ENCODE measurements around the gene HOXA6.

HOXA6 gene

GRCh38 chr7:27133409-27134231, 14.0 kb downstream of the HOXA6 start:
- DNase-seq = no peak

- no peak for DNase-seq
Observed at GRCh38 chr7:27132978-27133377, 14.6 kb downstream of the HOXA6 start.

DNA sequence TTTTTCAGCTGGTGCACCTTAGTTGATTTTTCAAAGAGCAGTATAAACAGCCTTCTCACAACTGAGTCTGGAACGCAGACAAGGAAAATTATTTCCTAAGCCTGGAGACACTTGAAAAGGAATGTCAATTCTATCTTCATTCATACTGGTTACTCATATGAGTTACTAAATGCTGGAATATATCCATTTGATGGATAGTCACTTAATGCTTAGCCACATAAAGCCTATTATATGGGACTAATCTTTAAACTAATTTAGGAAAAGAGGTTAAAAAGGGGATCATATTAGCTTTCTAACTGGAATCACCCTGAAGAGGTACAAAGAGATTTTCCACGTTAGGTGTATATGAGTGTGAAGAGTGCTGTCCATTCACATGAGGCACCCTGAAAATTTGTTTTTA, 15.4 kb downstream of the HOXA6 start:
- DNase-seq = no peak

DNA sequence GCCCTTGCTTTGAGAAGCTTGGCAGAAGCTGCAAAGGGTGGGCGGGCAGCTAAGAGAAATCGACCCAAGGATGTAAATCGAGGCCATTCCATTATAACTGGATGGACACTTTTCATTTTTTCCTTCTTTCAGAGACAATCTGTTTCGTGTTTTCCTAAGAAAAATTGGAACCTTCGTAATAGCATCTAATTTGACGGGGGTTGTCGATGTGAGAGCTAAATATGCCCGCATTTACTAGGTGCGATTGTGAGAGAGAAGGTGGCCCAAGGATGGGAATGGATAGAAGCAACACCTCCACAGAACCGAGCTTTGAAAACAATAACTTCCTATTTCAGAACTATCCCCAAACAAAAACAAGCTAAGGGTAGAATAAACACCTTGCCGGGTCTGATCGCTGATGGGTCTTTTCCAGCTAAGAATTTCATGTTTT, 16.2 kb downstream of the HOXA6 start:
- DNase-seq = no peak

GRCh38 chr7:27130540-27131389, 16.8 kb downstream of the HOXA6 start, which contains the start of gene HOXA4:
TSS of gene HOXA4 (minus strand) at chr7:27130757. CDS start at chr7:27130733, 24 bp downstream.
- peak; percentile 67 for DNase-seq

DNA sequence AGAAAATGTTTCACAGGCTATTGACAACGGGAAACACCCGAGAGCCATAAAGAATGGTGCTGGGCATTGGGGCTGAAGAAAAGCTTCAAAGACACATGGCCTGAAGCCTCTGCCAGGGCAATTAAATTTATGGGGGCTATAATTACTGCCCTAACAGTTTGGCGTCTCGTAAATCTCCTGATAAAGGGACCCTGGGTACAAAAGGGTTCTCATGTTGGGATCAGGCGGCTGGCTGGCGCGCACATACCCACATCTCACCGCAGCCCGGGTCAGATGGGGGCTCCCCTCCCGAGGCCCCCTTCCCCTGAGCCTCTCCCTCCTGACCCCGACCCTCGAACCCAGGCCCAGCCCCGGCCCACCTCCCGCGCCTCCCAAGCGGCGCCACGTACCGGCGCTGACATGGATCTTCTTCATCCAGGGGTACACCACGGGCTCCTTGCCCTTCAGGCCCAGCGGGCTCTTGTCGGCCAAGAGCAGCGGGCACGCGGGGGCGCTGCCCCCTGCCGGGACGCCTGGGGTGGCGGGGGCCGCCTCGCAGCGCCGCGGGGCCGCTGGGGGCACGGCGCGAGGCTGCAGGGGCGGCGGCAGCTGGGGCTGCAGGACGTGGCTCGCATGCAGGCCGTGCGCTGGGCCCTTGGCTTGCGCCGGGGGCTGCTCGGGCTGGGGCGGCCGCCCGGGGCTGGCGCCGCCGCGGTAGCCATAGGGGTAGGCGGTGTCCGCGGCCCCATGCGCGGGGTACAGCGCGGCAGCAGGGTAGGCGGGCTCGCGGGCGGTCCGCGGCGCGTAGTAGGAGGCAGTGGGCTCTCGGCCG, 17.6 kb downstream of the HOXA6 start:
- no peak for DNase-seq

DNA sequence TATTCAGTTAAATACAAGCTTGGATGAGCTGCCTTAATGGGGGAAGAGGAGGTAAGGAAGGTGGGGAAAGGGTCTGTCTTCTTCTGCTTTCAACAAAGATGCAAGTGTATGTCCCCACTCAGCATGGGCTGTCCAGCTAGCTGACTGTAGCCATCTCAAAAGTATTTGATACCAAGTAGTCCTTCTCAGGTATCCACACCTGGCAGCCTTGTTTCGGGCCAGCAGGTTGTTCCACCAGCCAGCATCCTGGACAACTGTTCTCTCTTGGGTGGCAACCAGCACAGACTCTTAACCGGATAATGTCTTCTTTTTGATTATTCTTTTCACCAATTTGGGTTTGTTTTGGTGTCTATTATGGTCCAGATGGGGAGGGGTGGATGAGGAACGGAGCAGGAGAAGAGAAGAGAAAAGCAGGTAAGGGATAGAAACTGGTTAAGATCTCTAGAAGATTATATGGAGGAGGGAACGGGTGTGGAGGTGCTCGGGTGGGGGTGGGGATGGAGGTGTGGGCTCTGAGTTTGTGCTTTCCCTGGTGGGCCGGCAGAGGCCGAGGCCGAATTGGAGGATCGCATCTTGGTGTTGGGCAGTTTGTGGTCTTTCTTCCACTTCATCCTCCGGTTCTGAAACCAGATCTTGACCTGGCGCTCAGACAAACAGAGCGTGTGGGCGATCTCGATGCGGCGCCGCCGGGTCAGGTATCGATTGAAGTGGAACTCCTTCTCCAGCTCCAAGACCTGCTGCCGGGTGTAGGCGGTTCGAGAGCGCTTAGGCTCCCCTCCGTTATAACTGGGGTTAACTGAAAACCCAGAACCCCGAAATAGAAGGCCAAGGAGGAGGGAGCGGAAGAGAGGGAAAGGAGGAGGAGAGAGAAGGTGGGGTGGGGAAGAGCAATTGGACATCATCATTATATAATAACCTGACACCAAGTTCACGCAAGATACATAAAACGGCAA, 18.5 kb downstream of the HOXA6 start:
- DNase-seq = no peak

GRCh38 chr7:27128034-27128433, 19.5 kb downstream of the HOXA6 start:
- no peak for DNase-seq

- DNase-seq = no peak
Observed at GRCh38 chr7:27126596-27127327, 20.8 kb downstream of the HOXA6 start.

GRCh38 chr7:27125986-27126394, 21.6 kb downstream of the HOXA6 start:
- no peak for DNase-seq

GRCh38 chr7:27124902-27125689, 22.5 kb downstream of the HOXA6 start:
- no peak for DNase-seq

DNA sequence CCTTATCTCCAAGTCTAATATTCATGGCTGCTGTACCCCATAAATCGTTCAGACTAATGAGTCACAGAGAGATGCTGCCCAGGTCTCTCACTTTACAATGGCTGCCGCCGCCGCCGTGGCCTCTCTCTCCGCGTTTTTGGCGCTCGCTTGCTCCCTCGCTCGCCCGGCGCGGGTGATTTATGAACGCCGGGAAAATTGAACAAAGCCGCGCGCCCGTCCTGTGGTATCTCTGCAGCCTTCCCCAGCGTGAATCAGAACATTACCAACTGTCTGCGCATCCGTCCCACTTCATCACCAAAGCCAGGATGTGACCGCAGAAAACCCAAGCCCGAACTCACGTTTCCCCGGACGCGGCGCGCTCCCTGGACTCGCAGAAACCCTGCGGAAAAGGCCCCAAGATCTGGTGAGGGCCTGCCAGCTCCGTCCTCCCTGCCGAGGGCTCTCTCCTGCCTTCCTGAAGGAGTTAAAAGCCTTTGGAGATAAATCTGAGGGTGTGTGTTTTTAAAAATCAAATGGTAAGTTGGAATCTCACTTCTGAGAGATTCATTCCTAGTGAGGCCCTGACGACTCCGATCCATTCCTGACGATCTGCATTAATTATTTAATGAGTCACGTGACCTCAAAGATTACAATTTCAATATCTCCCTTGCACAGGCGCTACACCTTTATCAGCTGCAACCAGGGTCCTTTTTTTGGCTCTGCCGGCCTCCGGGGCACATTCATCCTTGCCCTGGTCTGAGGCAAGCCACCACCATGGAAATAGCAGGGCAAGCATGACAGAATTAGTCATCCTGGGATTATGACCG, 23.3 kb downstream of the HOXA6 start:
- no peak for DNase-seq

DNA sequence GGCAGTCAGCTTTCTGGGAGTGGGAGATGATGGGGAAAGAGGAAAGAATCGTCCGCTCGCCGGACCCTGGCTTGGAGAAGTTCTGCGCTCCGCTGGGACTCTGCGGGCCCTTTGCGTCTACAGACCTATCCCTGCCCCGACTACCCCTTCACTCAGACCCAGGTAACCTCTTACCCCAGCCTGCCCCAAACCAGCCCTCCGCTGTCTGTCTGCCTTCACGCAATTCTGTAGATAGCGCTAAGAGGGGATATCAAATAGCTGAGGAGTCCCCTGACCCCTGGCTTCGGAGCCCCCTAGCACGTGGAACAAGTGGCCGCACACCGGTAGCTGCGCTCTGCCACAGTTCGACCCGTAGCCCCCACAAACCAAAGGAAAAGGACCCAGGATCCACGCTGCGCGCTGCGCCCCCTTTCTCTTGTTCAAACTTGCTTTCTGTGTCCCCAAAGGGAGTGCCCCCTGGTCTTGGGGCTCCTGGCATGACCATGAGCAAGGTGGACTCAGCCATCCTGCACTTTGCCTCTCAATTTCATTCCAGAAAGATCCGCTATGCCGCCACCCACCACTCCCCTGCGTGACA, 24.0 kb downstream of the HOXA6 start:
- DNase-seq = no peak

DNA sequence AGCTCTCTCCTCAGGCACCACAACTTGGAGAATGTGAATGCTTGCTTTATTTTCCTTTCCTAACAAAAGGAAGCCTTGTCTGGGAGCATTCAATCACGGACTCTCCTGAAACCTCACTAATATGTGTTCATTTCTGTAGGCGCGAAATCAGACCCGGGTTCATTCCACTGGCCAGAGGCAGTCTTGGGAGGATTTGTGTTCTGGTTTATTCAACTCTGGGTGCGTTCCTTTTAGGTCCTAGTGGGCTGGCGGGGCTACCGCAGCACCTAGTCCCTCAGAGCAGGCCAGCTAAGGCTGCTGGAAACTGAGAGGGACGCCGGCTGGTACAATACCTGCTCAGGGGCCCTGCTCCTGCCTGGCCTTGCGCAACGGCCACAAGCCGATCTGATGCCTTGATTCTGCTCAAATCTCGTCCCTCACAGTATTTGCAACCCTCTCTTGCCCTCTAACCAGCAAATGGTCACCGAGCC, 24.5 kb downstream of the HOXA6 start:
- no peak for DNase-seq

DNA sequence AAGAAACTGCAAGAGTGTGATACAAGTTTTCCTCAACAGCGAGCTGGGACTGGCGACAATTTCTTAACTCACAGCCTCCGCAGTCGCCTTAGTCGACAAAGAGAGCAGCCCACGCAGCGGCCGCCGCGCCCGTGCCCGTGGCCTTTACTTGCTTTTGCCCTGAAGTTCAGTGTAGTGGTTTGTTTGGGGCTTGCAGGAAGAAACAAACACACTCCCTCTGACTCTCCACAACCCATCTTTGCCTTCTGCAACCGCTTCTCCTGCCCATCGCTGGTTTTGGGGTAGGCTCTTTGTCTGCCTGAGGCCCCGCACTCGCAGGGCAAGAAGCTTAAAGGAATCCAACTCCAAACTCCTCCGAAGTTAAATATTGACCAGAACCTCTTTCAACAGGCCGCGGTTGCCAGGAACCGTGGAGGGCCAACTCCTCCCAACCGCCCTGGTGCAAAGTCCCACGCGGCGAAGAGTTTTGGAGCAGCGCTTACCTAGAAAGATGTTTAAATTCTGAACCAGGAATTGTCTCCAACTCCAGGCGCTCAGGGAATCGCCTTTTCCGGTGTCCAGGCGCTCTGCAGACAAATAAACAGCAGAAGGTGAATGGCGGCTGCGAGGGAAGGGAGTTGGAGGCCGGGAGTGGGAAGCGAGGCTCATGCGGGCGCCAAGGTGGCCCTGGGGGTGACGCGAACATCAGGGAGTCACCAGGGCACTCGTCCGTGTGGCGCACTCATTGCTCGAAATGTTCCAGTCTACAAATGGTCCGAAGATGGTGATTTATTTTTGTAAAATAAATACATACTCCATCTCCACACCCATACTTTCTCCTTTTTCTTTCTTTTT, 25.3 kb downstream of the HOXA6 start:
- DNase-seq = no peak

GRCh38 chr7:27121684-27122076, 25.9 kb downstream of the HOXA6 start:
- no peak for DNase-seq

- no peak for DNase-seq
Observed at GRCh38 chr7:27119412-27119911, 28.1 kb downstream of the HOXA6 start.

- DNase-seq = no peak
Observed at GRCh38 chr7:27118580-27118979, 29.0 kb downstream of the HOXA6 start.
